ENCODE data around the gene DOCK10.
A peak's percentile ranks its signal among the peaks of the same experiment; 100 is the strongest.

DOCK10 gene

GRCh38 chr2:224775647-224776046 lies 266.6 kb downstream of the DOCK10 start:
- no peak for DNase-seq (ENCODE audit: low spot score)

- DNase-seq (ENCODE audit: low spot score), result no peak
Measured at GRCh38 chr2:224774735-224775134, 267.5 kb downstream of the DOCK10 start.

DNA sequence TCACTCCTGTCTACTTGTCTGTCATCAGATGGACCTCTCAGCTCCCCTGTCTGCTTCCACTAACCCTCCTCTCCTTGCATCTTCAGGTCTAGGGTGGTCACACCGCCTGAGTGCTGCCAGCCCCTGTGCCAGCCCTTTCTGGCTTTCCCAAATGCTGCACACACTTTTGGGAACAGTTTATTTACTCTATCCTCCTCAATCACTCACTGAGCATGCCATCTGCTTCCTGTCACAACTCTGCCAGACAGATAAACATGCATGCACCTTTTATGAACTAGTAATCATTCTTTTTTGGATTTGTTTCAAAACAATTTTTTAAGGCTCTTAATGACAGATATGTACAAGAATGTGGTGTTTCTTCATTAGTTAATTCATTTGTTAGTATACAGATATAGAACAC lies 269.8 kb downstream of the DOCK10 start:
- DNase-seq (ENCODE audit: low spot score), result no peak

DNA sequence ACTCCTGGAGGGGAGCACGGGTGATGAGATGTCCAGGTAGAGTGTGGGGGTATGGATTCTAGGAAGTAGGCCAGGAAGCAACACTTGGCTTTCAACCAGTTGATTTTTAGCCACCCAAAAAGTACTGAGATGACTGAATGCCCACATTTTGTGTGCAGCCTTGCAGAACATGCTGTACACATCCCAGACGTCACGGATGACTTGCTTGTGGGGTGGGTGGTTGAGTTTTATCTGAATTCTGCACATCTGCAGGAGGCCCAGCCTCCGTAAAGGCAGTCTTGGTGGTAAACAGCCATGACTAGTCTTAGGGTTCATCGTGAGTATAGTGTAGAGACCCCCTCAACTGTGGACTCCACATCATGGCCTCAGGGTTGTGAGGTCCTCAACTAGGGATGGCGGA lies 272.8 kb downstream of the DOCK10 start:
- DNase-seq (ENCODE audit: low spot score), result no peak

DNA sequence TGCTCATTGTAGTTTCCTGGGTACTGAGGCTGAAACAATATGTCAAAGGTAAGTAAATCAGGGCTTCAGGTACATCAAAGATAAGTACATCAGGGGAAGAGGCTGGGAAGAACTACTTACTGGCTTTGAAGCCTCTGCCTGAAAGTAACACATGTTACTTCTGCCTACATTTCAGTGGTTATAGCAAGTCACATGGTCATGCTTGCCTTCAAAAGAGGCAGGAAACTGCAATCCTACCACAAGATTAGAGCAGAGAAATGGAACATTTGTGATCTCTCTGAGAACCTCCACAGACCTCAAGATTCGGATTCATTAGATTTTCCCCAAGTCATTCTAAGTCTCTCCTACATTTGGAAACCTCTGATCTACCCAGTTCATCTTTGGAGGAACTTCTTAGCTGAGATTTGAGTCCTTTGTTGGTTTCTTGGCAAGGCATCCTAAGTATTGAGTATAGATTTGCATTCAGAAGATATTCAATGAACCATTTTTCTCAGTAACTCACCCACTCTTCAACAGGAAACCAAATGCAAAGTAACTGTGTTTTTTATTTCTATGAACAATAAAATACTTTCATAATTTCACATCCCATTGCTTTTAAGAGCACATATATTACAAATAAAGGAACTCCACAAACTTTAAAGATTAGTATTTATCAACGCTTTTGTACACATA lies 277.6 kb downstream of the DOCK10 start:
- no peak for DNase-seq (ENCODE audit: low spot score)

- DNase-seq (ENCODE audit: low spot score), result no peak
Measured at GRCh38 chr2:224757934-224758548, 284.2 kb downstream of the DOCK10 start.

DNA sequence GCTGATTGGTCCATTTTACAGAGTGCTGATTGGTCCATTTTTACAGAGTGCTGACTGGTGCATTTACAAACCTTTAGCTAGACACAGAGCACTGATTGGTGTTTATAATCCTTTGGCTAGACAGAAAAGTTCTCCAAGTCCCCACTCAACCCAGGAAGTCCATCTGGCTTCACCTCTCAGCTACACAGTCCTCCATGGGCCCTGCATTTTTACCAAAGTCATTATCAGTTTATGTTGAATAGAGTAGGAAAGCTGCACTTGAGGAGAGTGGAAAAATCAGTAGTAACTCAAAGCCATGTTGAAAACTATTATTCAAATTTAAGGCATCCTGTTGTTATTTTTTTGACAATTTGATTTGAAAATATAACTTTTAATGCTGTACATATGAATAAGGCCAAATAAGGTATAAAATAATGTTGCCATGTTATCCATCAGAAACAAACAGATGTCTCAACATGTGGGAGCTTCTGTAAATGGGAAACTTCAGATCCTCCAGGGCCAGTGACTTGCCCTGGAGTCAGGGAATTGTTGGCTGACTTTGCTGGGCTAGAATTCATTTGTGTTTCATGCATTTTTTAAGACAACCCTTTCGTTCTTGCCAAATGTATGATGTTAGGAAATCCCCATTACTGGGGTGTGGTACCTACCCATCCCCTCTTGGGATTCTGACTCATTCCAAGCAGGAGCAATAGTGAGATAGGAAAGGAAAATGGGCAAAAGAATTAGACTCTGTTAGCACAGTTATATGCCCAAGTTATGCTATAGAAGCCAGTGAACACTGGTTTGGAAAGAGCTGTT lies 288.3 kb downstream of the DOCK10 start:
- DNase-seq (ENCODE audit: low spot score), result peak; percentile 81

DNA sequence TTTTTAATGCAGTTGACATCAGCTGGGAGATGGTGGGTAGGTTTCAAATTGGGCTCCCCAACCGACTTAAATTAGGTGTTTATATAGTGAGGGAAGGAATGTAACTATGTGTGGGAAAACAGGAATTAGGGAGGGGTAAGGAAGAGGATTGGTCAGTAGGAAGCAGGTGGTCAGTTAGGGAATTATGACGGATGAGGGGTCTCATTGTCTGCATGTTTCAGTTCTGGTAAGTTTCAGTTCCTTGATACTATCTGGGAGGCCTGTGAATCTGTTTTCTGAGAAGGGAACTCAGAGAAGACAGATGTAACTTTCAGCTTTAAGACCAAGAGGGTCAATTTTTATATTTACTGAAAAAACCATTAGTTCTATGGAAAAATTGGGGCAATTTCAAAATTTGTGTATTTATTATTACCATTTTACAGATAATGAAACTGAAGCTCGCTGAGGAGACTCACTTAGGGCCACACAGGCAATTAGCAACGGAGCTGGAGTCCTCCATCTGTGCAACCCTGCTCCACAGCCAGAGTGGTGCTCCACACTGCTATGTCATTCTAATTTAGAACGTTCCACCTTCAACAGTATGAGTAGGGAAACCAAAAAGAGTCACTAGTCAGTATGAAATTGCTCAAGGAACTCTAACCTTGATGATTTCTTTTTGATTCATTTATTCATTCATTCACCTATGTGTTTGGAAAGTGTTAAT lies 290.1 kb downstream of the DOCK10 start:
- no peak for DNase-seq (ENCODE audit: low spot score)

DNA sequence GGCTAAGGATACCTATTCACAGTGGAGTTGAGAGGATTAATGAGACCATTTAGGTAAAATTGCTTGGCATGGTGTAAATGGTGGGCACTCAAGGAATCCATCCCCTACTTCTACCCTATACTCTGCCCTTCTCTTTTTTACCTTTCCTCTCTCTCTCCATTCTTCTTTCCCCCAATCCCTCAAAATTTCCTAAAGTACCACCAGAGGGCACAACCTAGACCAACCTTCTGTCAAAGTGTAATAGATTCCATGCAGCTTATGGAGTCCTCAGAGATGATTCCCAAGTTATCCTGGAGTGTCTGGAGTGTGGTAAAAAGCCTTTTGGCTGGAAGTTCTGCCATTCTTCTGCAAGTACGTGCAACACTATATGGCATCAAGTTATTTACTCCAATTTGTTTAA lies 293.1 kb downstream of the DOCK10 start:
- no peak for DNase-seq (ENCODE audit: low spot score)

GRCh38 chr2:224747765-224748164 lies 294.5 kb downstream of the DOCK10 start:
- DNase-seq (ENCODE audit: low spot score), result no peak

- DNase-seq (ENCODE audit: low spot score), result no peak
Measured at GRCh38 chr2:224736227-224736626, 306.0 kb downstream of the DOCK10 start.

- no peak for DNase-seq (ENCODE audit: low spot score)
Measured at GRCh38 chr2:224734949-224735348, 307.3 kb downstream of the DOCK10 start.

DNA sequence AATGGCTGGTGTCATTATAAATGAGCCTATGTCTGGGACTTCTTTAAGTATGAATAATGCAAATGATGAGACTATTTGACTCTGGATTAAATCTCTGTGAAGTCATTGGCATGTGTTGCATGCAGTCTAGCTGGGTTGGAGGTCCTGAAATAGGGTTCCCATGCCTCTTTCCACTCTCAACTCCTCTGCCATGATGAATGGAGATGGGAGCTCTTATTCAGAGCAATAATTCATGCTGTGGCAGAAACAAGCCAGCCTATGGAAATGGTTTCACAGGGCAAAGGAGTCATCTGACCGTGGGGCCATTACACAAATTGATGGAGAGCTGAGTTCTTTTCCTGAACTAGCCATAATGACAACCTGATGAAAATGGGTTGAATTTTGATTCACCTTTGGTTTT lies 310.6 kb downstream of the DOCK10 start:
- DNase-seq (ENCODE audit: low spot score), result no peak

- DNase-seq (ENCODE audit: low spot score), result no peak
Measured at GRCh38 chr2:224729435-224729834, 312.8 kb downstream of the DOCK10 start.

DNA sequence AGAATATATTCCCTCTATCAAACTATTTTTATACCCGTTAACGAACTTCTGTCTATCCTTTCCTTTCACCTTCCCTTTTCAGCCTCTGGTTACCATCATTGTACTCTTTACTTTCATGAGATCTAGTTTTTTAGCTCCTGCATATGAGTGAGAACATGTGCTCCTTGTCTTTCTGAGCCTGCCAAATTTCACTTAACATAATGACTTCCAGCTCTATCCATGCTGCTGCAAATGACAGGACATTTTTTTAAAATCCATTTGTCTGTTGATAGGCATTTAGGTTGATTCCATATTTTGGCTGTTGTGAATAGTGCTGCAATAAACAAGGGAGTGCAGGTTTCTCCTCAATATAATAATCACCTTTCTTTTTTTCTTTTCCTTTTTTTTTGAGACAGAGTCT lies 317.9 kb downstream of the DOCK10 start:
- no peak for DNase-seq (ENCODE audit: low spot score)

DNA sequence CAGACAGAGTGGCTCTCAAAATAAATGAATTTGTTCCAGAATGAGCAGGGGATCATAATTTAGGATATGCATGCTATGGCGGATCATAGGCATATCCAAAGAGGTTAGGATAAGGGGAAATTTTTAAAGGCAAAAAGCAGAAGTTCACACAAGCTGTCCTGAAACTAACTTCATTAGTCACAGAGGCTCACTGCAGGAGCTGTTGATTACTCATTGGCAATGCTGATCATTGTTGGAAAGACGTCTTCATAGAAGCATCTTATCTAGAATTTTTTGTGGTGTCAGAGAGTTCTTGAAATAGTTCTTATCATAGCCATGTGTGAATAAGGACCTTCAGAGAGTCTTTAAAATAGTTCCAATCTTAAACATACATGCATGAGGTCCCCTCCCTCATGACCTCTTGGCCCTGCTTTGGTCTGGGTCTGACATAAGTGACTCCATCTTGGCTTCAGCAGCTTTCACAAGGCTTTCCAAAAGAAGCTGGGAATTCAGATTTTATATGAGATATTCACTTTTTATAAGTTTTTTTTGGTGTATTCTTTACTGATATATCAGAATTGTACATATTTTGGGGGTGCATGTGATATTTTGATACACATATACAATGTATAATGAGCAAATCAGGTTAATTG lies 318.6 kb downstream of the DOCK10 start:
- DNase-seq (ENCODE audit: low spot score), result peak; percentile 44

GRCh38 chr2:224722770-224723169 lies 319.5 kb downstream of the DOCK10 start:
- DNase-seq (ENCODE audit: low spot score), result no peak

GRCh38 chr2:224722250-224722649 lies 320.0 kb downstream of the DOCK10 start:
- peak; percentile 30 for DNase-seq (ENCODE audit: low spot score)

DNA sequence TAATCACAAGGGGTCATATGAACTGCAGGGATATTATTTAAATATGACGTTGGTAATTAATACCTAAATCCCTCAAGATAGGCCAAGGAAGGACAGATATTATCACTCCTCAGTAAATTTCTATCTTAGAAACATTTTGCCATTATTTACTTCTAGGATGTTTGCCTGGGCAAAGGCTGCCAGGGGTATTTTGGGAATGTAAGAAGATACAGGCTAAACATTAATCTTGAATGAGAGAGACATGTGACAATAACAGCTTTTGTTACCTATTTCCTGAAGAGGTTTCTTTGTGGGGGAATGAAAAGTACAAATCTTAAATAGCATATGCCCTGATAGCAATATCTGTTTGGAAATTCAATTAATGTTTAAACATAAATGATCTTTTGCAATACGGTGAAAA lies 325.3 kb downstream of the DOCK10 start:
- no peak for DNase-seq (ENCODE audit: low spot score)

DNA sequence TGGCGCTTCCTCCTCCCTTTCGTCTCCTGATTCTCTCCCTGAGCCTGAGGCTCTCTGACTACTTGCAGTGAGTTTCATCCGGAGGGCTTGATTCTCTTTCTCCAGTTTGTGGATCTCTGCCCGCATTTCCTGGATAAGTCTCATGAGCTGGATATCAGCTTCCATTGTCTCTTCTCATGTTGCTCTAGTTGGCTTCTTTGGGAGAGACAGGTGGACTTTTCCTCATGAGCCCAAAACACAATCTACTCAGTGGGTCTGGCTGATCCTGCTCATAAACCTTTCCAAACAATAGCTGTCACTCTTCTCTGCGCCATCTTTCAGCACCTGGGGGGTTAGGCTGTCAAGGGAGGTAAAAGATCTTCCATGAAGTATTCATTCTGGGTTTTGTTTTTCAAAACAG lies 326.1 kb downstream of the DOCK10 start, which contains the start of gene CCDC195:
TSS of gene CCDC195 (minus strand) at position 165 of the 400 bp plus-strand sequence. CDS start at position 165, 0 bp downstream.
- no peak for DNase-seq (ENCODE audit: low spot score)

Data from GM03348 (cell line).